Measurements from ENCODE around the gene VPS54. TPM values are rescaled to one million over a fixed set of nuclear protein-coding genes. Genes with fewer than 3 reads are reported as not detected.
"Not testable (repeated sequence)": the region's sequence is repeated elsewhere in the genome, so short reads cannot be mapped to it uniquely, and the experiment has no call there.

VPS54 gene
- total RNA-seq, 2 experiments from 2014 or later = 12.5 to 12.8 TPM

DNA sequence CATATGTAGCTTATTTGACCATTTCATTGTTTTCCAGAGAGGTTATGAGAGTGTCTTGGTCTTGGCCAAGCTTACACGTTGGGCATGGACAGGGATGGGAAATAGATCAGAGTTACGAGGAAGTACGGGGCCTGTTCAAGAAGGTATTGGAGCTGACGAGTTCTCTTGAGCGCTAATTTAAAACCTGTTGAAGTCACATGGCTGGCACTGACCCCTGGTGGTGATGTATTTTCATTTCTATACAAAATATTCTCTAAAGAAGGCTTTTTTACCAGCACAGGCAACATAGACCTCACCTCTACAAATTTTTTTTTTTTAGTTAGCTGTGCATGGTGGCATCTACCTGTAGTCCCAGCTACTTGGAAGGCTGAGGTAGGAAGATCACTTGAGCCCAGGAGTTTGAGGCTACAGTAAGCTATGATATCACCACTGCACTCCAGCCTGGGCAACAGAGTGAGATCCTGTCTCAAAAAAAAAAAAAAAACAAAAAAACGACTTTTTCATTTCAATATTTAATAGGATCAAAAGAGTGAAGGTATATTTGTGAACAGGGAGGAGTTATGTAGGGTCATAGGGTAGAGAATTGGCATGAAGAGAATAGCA, 157.9 kb downstream of the VPS54 start:
- POLR2A ChIA-PET = no interaction called here
- peak; percentile 56 for DNase-seq
- H3K4me1 Mint-ChIP-seq (ENCODE audit: low read depth) = peaks cover 44% of the 10 kb centered on the region
- H3K27ac Mint-ChIP-seq = no peak overlapping the region
- H3K9me3 Mint-ChIP-seq = no peaks in the 10 kb centered on the region
- intact Hi-C loops (cut with micrococcal nuclease) = loop anchor here (1.0 kb wide), 2 partner anchors 21 to 169 kb away; no protein-coding TSS in a partner anchor
- H3K4me3 Mint-ChIP-seq = no peak overlapping the region
- H3K27me3 Mint-ChIP-seq = no peaks in the 10 kb centered on the region
- H3K36me3 Mint-ChIP-seq = peaks cover 32% of the 10 kb centered on the region
- CTCF ChIA-PET = interaction anchor here (0.6 to 4.9 kb wide), 32 partner anchors 9 to 1640 kb away, joined by 3 to 56 read pairs (median 4); partner anchors contain the start of genes MDH1, UGP2 and WDPCP

DNA sequence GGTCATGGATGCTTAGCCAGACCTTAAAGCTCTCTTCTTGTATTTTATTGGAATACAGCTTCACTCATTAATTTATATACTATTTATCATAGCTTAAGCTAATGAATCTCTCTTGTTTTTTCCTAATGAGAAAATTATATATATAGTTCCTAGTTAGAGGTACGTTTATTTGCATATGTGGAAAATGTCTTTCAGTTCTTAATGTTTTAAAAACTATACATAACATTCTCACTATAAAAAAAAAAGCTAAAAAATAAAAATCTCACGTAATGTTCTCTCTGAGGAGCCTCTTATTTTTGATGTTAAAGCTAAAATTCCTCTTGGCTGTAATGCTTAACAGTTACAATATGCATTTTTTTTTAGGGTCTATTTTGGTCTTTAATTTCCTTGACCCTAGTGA, 160.9 kb downstream of the VPS54 start:
- intact Hi-C loops (cut with micrococcal nuclease) = loop anchor here (5.0 kb wide), 2 partner anchors 39 to 284 kb away; partner anchors contain the start of gene PELI1
- POLR2A ChIA-PET = interaction anchor here (1.5 kb wide), 1 partner anchor 17 kb away, joined by 5 read pairs; the partner anchor contains the start of gene UGP2
- peaks cover 54% of the 10 kb centered on the region for H3K4me1 Mint-ChIP-seq (ENCODE audit: low read depth)
- DNase-seq = no peak
- H3K36me3 Mint-ChIP-seq = peaks cover 31% of the 10 kb centered on the region
- H3K9me3 Mint-ChIP-seq = no peaks in the 10 kb centered on the region
- no peak overlapping the region for H3K4me3 Mint-ChIP-seq
- H3K27ac Mint-ChIP-seq = no peak overlapping the region
- CTCF ChIA-PET = interaction anchor here (0.7 to 1.4 kb wide), 3 partner anchors 14 to 277 kb away, joined by 5 to 7 read pairs (median 5); no protein-coding TSS in a partner anchor
- H3K27me3 Mint-ChIP-seq = no peaks in the 10 kb centered on the region

DNA sequence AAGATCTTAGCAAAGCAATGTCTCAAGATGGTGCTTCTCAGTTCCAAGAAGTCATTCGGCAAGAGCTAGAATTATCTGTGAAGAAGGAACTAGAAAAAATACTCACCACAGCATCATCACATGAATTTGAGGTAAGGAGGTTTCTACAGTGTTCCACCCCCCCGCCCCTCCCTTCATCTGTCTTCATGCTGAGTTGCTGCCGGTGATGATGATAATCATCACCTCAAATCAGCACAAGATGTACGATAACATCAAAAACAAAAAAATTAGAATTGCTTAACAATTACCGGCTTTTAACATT, 163.0 kb downstream of the VPS54 start:
- peaks cover 26% of the 10 kb centered on the region for H3K36me3 Mint-ChIP-seq

DNA sequence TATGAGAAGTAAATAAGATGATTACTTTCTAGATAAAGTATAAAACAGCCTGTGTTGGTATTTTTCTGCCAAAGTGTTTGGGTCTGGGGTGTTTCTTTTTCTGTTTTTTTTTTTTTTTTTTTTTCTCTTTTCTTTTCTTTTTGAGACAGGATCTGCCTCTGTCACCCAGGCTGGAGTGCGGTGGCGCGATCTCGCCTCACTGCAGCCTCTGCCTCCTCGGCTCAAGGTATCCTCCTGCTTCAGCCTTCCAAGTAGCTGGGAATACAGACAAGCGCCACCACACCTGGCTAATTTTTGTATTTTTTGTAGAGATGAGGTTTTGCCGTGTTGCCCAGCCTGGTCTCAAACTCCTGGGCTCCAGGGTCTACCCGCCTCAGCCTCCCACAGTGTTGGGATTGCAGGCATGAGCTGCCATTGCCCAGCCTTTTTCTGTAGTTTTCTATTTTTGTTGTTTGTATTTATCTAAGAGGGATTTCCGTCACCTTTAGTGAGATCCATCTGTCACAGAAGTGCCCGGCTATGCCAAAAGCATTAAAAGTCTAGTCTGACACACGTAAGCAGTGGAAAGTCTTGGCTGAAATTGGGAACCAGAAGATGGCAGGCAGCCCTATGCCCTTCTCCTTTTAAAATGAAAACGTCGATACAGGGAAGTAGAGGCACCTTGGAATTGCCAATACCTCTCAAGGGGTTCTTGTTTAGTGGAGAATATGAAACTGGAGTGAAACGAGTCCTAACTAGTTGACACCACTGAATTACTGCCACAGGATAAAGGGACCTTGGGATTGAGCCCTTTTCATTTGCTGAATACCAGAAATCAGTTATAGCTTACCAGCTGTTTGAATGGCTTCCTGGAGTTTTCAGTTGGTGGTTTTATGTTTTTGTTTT, 163.6 kb downstream of the VPS54 start:
- Mint-ChIP-seq H3K4me3 (peak overlapping the region; percentile 54), H3K27me3 (no peaks in the 10 kb centered on the region), H3K36me3 (peaks cover 24% of the 10 kb centered on the region), H3K9me3 (no peaks in the 10 kb centered on the region), H3K4me1 (ENCODE audit: low read depth) (peaks cover 60% of the 10 kb centered on the region), H3K27ac (peak overlapping the region; percentile 90)
- intact Hi-C loops (cut with micrococcal nuclease) = loop anchor here (1.0 to 5.0 kb wide), 4 partner anchors 15 to 287 kb away; partner anchors contain the start of genes MDH1, PELI1 and WDPCP
- no peak for DNase-seq
- ChIA-PET CTCF (interaction anchor here (0.6 to 3.1 kb wide), 7 partner anchors 10 to 162 kb away, joined by 3 to 12 read pairs (median 4); partner anchors contain the start of gene UGP2), POLR2A (interaction anchor here (0.6 to 4.2 kb wide), 5 partner anchors 13 to 16 kb away, joined by 3 to 29 read pairs (median 5); partner anchors contain the start of gene UGP2)

More for the DNA sequence above, 163.0 kb downstream of the VPS54 start:
- POLR2A ChIA-PET = interaction anchor here (0.6 to 1.8 kb wide), 4 partner anchors 13 to 16 kb away, joined by 3 to 10 read pairs (median 4); partner anchors contain the start of gene UGP2
- peak; percentile 77 for DNase-seq
- intact Hi-C loops (cut with micrococcal nuclease) = loop anchor here (1.0 to 5.0 kb wide), 4 partner anchors 16 to 286 kb away; partner anchors contain the start of genes MDH1, PELI1 and WDPCP
- Mint-ChIP-seq H3K27me3 (no peaks in the 10 kb centered on the region), H3K9me3 (no peaks in the 10 kb centered on the region), H3K4me1 (ENCODE audit: low read depth) (peaks cover 59% of the 10 kb centered on the region), H3K4me3 (peak overlapping the region; percentile 54), H3K27ac (peak overlapping the region; percentile 90)
- CTCF ChIA-PET = interaction anchor here (0.6 to 1.3 kb wide), 4 partner anchors 10 to 163 kb away, joined by 3 to 10 read pairs (median 4); partner anchors contain the start of gene UGP2

DNA sequence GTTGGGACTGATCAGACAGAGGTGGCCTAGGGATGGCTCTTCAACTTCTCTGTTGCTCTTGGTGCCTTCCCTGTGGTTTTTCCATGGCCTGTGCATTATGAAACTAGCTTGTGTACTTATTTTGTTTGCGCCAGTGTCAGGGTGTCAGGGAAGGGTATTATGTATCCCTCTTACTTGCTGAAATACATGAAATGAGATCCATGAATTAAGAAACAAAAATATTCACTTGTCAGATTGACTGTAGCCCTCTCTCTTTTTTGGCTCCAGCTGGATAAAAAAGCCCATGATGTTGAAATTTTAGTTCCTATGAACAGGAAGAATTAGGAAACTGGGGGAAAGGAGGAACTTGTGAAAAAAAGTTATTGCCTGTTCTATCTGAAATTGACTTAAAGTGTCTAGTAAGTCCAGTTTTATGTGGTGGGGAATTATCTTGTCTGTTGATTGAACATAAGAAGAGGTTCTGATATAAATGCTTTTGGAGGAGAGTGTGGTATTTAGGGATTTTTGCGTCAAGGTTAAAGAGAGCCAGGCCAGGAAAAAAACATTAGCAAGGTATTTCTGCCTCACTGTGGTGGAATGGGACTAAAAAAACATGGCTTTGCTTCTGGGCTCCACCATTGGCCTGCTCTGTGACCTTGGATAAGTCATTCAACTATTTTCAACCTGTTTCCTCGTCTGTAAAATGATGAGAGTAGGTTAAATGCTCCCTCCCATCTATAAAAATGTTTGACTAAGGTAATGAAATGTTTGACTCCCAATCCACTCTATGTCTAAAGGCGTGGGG, 165.5 kb downstream of the VPS54 start:
- H3K27ac Mint-ChIP-seq = peak overlapping the region; percentile 86
- DNase-seq = no peak
- intact Hi-C loops (cut with micrococcal nuclease) = no loop called here
- H3K4me1 Mint-ChIP-seq (ENCODE audit: low read depth) = peaks cover 73% of the 10 kb centered on the region
- peaks cover 18% of the 10 kb centered on the region for H3K36me3 Mint-ChIP-seq
- ChIA-PET CTCF (interaction anchor here (1.5 to 5.5 kb wide), 3 partner anchors 8 to 12 kb away, joined by 3 to 41 read pairs (median 12); partner anchors contain the start of gene UGP2), POLR2A (interaction anchor here (1.1 to 4.2 kb wide), 2 partner anchors 12 kb away, joined by 3 to 29 read pairs; partner anchors contain the start of gene UGP2)
- no peak overlapping the region for H3K4me3 Mint-ChIP-seq
- H3K9me3 Mint-ChIP-seq = no peaks in the 10 kb centered on the region
- no peaks in the 10 kb centered on the region for H3K27me3 Mint-ChIP-seq

DNA sequence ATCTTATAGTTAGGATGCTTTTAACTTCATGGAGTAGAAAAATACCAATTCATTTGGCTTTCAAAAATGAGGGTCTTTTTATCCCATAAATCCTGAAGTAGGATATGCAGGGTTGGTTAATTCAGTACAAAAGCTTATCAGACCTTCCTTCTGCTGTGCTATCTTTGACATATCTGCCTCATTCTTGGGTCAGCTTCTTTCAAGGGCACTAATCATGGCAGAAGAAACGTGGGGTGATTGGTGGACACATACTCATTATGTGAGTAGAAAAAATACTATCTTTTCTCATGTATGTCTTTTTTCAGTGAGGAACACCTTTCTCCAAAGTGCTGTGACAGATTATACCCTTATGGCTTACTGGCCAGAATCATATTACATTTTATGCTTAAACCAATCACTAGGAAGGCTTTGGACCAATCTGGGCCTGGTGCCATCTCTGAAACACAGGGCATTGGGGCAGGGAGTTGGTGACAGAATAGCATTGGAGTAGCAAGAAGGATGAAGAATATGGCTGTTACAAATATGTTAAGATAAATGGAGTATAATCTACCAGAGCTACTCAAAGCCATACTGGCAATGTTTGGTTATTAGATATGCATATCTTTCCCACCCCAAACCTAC, 167.4 kb downstream of the VPS54 start:
- peaks cover 81% of the 10 kb centered on the region for H3K4me1 Mint-ChIP-seq (ENCODE audit: low read depth)
- CTCF ChIA-PET = interaction anchor here (0.8 to 5.5 kb wide), 3 partner anchors 10 to 159 kb away, joined by 3 to 41 read pairs (median 3); no protein-coding TSS in a partner anchor
- no peak overlapping the region for H3K27ac Mint-ChIP-seq
- H3K4me3 Mint-ChIP-seq = no peak overlapping the region
- no peaks in the 10 kb centered on the region for H3K27me3 Mint-ChIP-seq
- H3K36me3 Mint-ChIP-seq = peaks cover 15% of the 10 kb centered on the region
- POLR2A ChIA-PET = interaction anchor here (1.4 to 4.2 kb wide), 2 partner anchors 11 kb away, joined by 3 to 29 read pairs; partner anchors contain the start of gene UGP2
- no peak for DNase-seq
- peaks cover 6% of the 10 kb centered on the region for H3K9me3 Mint-ChIP-seq
- intact Hi-C loops (cut with micrococcal nuclease) = no loop called here

DNA sequence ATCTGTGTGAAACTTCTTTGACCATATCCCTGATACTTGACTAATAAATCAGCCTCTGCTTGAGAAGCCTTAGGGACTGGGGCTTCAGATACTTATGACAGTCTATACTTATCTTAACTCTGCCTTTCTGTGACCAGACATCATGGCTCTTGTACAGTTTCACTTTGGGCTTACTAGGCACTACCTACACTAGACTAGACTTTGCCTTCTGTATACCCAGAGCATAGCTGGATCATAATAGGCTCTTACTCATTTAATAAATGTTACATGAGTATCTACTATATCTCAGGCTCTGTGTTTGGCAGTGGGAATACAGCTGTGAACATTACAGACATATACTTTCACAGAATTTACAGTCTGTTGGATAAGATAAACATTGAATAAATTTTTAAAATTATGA, 168.6 kb downstream of the VPS54 start:
- intact Hi-C loops (cut with micrococcal nuclease) = no loop called here
- peaks cover 7% of the 10 kb centered on the region for H3K36me3 Mint-ChIP-seq

DNA sequence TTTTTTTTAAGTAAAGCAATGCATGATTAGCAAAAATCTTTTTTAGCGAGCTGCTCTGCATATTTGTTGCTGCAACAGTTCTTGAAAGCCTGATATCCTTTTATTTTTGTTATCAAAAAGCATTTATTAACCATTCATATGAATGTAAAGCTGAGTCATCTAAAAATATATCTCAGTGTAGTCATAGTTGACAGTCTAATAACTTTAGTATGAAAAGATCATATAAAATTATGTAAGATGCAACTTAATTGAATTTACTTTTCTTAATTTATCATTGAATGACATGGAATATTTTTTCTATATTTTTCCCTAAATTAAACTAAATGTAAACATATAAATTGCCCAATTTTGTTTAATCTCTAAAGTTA, 169.0 kb downstream of the VPS54 start:
- intact Hi-C loops (cut with micrococcal nuclease) = no loop called here
- Mint-ChIP-seq H3K36me3 (peaks cover 9% of the 10 kb centered on the region), H3K4me3 (no peak overlapping the region), H3K9me3 (peaks cover 6% of the 10 kb centered on the region), H3K27ac (no peak overlapping the region), H3K27me3 (no peaks in the 10 kb centered on the region), H3K4me1 (ENCODE audit: low read depth) (peaks cover 81% of the 10 kb centered on the region)
- no peak for DNase-seq
- CTCF ChIA-PET = interaction anchor here (0.7 to 5.5 kb wide), 3 partner anchors 8 to 24 kb away, joined by 3 to 41 read pairs (median 7); partner anchors contain the start of gene UGP2
- POLR2A ChIA-PET = interaction anchor here (2.5 kb wide), 1 partner anchor 9 kb away, joined by 7 read pairs; the partner anchor contains the start of gene UGP2

More for the DNA sequence above, 168.6 kb downstream of the VPS54 start:
- no peak for DNase-seq
- Mint-ChIP-seq H3K4me1 (ENCODE audit: low read depth) (peaks cover 80% of the 10 kb centered on the region), H3K4me3 (no peak overlapping the region), H3K27me3 (no peaks in the 10 kb centered on the region), H3K9me3 (peaks cover 6% of the 10 kb centered on the region), H3K27ac (no peak overlapping the region)
- ChIA-PET CTCF (interaction anchor here (0.7 to 5.5 kb wide), 4 partner anchors 9 to 23 kb away, joined by 3 to 41 read pairs (median 5); partner anchors contain the start of gene UGP2), POLR2A (interaction anchor here (2.5 kb wide), 1 partner anchor 9 kb away, joined by 7 read pairs; the partner anchor contains the start of gene UGP2)

DNA sequence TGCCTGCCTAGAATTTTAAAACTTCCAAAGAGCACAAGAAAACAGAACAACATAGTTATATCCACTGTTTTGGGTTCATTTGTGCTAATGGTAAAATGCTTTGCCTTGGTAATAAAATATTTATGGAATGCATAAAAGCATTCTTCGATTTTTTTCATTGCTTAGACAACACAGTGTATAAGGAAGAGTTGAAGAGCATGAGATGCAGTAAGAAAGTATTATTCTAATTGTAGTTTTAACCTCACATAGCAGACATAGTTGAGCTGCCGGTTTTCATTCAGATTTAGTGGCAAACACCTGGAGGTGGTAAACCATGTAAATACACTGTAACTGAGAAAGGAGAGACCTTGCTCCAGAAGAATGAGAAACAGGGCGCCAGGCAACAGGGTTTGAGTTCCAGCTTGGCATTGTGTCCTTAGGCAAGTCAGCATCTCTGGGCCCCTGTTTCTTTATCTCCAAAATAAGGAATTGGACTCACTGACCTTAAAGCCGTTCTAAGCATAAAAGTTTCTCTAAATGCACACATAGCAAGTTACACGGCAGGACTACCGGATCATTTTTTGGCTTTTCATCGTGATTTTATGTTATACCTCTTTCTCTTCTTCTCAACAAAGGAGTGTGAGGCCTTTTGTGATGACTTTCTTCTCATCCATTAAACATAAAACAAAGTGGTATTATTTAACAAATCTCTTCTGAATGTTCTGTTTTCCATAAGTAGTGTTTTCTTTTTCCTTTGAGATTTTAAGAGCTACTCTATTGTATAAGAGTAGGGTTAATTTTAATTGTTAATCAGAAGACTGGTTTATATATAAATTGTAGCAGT, 169.6 kb downstream of the VPS54 start:
- no peak overlapping the region for H3K4me3 Mint-ChIP-seq
- POLR2A ChIA-PET = interaction anchor here (2.5 kb wide), 1 partner anchor 8 kb away, joined by 7 read pairs; the partner anchor contains the start of gene UGP2

DNA sequence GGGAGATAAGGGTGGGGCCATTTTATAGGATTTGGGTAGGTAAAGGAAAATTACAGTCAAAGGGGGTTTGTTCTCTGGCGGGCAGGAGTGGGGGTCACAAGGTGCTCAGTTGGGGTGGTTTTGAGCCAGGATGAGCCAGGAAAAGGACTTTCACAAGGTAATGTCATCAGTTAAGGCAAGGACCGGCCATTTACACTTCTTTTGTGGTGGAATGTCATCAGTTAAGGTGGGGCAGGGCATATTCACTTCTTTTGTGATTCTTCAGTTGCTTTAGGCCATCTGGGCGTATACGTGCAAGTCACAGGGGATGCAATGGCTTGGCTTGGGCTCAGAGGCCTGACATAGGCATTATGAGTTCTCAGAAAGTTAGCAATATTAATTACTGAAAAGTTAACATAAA, 171.7 kb downstream of the VPS54 start:
- H3K9me3 Mint-ChIP-seq, H3K4me3 Mint-ChIP-seq, H3K27ac Mint-ChIP-seq, DNase-seq, H3K27me3 Mint-ChIP-seq, POLR2A ChIA-PET: not testable (repeated sequence)
- Mint-ChIP-seq H3K4me1 (ENCODE audit: low read depth) (peaks cover 82% of the 10 kb centered on the region), H3K36me3 (peaks cover 14% of the 10 kb centered on the region)
- CTCF ChIA-PET = interaction anchor here (0.9 kb wide), 1 partner anchor 13 kb away, joined by 3 read pairs; no protein-coding TSS in a partner anchor
- intact Hi-C loops (cut with micrococcal nuclease) = loop anchor here (10.0 kb wide), 1 partner anchor 1143 kb away; the partner anchor contains the start of gene EHBP1

More for the DNA sequence above, 169.6 kb downstream of the VPS54 start:
- Mint-ChIP-seq H3K9me3 (peaks cover 6% of the 10 kb centered on the region), H3K27ac (no peak overlapping the region), H3K4me1 (ENCODE audit: low read depth) (peaks cover 83% of the 10 kb centered on the region), H3K27me3 (no peaks in the 10 kb centered on the region), H3K36me3 (peaks cover 9% of the 10 kb centered on the region)
- CTCF ChIA-PET = interaction anchor here (0.7 to 5.5 kb wide), 2 partner anchors 12 to 24 kb away, joined by 3 to 41 read pairs; no protein-coding TSS in a partner anchor
- no peak for DNase-seq
- intact Hi-C loops (cut with micrococcal nuclease) = loop anchor here (10.0 kb wide), 1 partner anchor 1145 kb away; the partner anchor contains the start of gene EHBP1
